SKM-1 treated with dmso at 0.1 percent for 144 hours (cell line): ENCODE results near the gene IGFL3.
"Not testable (repeated sequence)": the region's sequence is repeated elsewhere in the genome, so short reads cannot be mapped to it uniquely, and the experiment has no call there.

Experiments used
- DNase-seq: peaks from one replicate; lab custom pipeline; 2025; ENCODE audit not compliant: unreplicated experiment; lab: John Stamatoyannopoulos, UW

The IGFL3 gene

DNA sequence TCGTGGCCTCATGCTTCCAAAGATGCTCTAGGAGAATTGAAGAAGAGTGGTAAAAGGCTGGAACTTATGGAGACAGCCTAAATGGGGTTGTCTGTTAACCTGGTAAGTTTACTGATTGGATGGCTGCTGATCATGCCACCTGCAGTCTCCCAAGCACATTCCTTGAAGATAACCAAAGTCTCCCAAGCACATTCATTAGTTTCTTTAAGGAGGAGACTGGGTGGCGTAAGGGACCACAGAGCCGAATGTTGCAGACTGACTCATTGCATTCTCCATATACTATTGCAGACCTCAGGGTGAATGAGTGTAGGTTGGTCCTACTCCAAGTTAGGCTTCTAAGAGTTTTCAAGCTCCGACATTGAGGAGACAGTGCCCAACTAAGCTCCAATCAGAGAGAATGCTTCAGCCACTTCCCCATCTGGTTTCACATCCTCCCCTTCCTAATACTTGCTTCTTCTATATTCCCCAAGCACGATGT is at the start of gene IGFL3:
Gene IGFL3 (minus strand): TSS at position 51 of the 478 bp plus-strand sequence. CDS start 39 bp downstream, at position 12.
- no peak for DNase-seq

DNA sequence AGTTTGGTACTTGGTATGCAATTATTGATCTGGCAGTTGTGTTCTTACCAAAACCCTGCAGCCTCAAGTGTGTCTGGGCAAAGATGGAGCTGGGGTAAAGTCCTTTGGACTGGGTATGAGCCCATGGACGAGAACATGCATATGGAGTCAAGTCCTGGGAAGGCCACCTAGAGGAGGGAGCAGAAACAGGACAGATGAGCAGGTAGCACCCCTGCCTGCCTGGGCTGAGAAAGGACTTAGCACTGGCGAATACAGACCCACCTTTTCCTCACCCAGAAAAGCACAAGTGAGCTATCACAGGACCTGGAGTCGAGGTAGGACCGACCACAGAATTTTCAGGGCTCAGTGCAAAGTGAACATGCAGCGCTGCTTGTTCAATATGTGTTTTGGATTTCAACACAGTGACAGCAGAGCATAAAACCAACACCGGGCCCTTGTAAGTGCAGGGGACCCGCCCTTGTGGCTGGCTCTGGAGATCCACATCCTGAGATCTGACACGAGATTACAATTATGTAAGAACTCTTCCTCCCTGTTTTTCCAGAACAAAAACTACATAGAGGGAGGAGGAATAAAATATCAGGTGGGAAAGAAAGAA is 49.5 kb upstream of the IGFL3 start:
- no peak for DNase-seq

DNA sequence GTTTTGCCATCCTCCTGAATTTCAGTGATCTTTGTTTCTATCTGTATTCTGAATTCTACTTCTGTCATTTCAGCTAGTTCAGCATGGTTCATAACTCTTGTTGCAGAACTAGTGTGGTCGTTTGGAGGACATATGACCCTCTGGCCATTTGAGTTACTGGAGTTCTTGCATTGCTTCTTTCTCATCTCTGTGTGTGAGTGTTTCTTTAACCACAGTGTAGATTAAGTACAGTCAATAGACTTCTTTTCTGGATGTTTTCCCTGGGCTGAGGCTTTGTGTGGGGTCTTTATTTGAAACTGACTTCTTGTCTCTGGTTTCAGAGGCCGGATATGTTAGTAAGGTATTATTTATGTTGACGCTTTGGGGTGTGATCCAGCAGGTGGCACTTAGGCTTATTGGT is 38.2 kb upstream of the IGFL3 start:
- no peak for DNase-seq

DNA sequence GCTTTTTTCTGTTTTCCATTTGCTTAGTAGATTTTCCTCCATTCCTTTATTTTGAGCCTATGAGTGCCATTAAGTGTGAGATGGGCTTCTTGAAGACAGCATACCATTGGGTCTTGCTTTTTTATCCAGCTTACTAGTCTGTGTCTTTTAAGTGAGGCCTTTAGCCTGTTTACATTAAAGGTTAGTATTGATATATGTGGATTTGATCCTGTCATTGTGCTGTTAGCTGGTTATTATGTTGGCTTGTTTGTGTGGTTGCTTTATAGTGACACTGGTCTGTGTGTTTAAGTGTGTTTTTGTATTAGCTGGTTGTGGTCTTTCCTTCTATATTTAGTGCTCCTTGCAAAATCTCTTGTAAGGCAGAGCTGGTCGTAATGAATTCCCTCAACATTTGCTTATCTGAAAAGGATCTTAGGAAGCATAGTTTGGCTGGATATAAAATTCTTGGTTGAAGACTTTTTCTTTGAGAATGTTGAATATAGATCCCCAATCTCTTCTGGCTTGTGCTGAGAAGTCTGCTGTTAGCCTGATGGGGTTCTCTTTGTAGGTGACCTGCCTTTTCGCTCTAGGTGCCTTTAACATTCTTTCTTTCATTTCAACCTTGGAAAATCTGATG is 37.3 kb upstream of the IGFL3 start:
- DNase-seq, result not testable (repeated sequence)

DNA sequence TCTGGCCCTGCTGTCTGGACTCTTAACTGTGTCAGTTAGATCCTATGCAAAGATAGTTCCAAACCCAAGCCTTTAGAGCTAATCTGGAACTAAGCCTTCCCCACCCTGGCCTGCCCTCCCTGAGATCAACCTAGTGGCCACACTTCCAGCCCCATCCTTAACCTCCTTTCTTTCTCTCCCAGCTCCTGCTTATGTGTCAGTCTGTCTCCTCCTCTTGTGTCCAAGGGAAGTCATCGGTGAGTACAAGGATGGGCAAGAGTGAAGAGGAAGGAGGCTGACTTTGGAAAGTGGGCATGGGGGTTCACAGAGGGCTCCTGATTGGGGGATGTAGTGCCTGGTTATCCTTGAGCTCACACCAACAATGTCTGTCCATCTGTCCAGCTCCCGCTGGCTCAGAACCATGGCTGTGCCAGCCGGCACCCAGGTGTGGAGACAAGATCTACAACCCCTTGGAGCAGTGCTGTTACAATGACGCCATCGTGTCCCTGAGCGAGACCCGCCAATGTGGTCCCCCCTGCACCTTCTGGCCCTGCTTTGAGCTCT is 35.8 kb upstream of the IGFL3 start:
- no peak for DNase-seq

DNA sequence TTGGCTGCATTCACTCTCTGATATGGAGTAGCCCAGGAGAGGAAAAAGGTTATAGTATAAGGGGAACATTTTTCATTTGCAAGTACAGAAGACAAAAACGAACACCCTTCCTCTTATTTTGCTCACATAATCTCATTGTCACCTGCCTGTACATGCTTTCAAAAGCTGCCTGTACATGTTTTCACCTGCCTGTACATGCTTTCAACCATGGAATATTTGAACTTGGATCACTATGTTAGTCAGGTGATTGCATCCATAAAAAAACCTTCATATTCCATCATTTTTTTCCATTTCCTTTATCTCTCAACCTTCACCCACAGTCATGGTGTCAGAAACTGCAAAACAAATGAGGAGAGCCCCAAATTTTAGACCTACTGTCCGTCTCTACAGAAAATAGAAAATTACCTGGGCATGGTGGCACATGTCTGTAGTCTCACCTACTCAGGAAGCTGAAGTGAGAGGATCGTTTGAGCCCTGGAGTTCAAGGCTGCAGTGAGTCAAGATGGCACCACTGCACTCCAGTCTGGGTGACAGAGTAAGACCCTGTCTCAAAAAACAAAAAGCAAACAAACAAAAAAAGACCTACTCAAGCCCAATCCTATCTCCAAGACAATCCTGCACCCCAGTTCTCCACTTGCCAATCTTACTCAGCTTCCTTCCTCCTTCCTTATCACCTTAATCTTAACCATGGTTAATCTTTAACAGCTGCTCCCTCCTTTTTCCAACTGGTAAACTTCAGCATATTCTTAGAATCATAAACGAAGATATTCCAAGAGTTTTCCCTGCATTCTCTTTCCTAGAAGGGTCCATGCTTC is 35.1 kb upstream of the IGFL3 start:
- DNase-seq, result no peak

DNA sequence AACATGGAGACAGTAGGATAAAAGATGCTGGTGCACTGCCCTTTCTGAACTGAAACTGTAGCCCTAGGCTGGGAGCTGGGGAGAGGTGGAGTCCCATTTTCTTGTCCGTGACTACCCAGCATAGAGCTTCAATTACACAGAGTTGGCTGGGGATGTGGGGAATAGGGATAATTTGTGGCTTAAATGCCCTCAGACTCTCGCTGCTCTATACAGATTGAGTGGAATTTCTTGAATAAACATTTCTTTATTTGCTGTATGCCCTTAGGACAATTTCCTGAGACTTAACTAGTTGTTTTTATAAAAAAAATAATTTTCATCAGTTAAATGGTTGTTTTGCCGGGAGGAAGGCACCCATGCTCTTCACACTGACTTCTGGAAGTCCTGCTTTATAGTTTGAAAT is 30.7 kb upstream of the IGFL3 start:
- DNase-seq, result no peak

DNA sequence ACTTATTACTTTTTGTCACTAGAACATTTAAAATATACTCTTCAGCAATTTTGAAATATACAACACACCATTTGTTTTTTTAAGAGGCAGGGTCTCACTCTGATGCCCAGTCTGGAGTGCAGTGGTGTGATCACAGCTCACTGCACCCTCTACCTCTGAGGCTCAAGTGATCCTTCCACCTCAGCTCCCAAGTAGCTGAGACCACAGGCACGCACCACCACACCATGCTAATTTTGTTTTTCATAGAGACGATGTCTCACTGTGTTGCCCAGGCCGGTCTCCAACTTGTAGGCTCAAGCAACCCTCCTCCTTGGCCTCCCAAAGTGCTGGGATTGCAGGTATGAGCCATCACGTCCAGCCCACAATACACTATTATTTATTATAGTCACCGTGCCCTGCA is 26.1 kb upstream of the IGFL3 start:
- DNase-seq, result no peak

DNA sequence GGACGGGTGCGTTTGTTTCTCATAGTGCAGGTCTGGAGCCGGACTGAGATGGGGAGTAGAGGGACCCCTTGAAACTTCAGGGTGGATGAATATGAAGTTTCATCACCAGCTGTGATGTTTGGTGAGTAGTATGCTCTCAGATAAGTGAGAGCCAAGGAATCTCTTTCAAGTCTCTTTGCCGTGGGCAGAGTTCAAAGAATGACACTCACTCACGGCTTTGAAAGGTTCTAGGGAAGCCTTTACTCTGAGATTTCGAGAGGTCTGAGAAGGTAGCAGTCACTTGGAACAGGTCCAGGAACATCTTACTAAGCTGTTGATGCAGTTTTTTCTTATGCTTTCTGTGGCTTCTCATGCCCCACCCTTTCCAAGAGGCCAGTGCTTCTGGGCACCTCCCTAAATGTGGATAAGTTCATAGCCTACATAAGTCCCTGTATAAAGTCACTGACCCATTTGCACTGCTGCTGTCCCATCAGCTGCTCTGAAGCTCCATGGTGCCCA is 23.4 kb upstream of the IGFL3 start, which contains the start of gene IGFL2:
Gene IGFL2 (plus strand): TSS at position 448 of the 498 bp plus-strand sequence. CDS start 41 bp downstream, at position 489.
- DNase-seq, result no peak

DNA sequence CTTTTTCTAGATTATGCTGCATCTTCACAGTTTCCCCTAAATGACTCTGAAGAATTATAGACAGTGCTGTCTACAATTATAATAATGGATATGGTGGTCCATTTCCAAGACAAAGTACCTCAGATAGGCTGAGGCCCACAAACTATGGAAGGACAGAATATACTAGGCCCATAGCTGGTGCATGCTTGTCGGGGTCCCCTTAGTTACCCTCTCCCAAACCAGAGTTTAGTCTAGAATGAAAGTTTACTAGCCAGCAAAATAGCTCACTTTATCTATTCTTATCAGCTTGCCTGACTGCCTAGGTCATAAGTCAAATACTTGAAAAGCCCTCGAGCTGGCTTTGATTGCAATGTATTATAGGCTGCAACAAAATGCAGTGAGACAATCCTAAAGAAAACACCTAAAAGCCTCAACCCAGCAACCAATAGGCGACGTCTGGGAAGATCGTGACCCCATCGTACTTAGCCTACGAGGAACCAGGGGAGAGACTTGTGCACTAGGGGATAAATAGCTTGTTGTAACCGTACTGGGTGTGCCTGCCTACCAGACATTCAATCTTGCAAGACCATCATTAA is 22.8 kb upstream of the IGFL3 start:
- DNase-seq, result no peak

DNA sequence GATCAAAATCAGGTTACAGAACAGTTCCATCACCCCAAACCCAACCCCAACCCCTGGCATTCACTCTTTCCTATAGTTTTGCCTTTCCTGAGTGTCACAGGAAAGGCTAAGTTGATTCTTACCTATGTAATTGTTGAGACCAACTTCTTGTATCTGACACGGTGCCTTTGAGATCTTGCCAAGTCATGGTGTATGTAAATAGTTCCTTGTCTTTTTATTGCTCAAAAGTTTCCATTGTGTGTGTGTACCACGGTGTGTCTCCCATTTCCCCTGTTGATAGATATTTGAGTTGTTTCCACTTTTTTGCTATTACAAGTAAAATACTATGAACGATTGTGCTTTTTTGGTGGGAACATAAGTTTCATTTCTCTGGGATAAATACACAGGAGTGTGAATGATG is 20.3 kb upstream of the IGFL3 start:
- DNase-seq, result no peak

DNA sequence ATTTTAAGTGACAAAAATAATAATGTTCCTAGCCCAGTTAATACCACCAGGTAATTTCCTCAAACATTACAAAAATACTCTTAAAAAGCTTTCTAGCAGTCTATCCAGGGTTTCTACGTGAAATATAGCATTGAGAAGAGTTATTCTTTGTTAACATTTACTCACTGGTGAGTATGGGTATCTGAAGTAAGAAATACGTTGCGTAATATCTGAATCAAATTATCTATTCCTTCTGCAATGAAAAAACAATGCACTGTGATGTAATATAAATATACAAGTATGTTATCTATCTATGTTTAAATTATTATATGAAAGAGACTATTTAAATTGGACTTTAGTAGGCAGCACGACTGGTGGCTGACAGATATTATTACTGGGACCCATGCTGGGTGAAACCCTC is 17.8 kb upstream of the IGFL3 start:
- DNase-seq, result no peak

DNA sequence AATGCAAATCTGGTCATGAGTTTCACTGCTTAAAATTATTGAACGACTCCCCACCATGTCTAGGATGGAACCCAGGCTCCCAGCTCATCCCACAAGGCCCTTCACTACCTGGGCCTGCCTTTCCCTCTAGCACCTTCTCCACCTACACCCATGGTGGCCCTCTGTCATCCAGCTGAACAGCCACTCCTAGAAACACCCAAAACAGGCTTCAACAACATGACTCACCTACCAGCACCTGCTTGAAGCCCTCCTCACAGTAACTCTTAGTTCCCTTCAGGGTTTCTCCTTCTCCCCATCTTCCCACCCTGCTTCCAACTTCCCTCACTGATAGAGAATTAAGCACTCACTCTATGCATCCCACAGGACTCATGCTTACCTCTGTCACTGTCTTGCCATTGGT is 16.9 kb upstream of the IGFL3 start:
- DNase-seq, result no peak

DNA sequence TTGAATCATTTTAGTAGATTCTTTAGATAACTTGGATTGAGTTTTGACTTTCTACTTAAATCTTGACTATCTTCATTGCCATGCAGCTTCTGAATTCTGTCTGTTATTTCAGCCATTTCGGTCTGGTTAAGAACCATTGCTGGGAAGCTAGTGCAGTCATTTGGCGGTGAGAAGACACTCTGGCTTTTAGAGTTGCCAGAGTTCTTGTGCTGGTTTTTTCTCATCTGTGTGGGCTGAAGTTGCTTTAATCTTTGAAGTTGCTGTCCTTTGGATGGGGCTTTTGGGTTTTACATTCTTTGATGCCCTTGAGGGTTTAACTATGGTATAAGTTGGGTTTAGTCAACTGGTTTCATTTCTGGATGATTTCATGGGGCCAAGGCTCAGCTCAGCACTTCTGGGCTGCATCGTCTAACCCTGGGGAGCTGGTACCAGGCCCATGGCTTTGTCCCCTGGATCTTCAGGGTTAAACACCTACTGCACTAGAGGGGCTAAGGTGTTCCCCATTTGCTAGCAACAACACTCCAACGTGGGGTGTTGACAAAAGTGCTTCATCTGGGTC is 13.5 kb upstream of the IGFL3 start:
- DNase-seq, result no peak

DNA sequence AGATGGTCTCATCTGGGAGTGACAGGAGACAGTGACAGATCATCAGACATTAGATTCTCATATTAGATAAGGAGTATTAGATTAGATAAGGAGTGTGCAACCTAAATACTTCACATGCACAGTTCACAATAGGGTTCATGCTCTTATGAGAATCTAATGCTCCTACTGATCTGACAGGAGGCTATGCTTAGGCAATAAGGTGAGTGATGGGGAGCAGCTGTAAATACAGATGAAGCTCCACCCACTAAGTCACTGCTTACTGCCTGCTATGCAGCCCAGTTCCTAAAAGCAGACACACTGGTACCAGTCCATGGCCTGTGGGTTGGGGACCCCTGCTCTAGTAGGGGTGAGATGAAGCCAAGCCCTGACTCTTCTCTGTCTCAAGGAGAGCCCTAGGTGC is 10.0 kb upstream of the IGFL3 start:
- no peak for DNase-seq

DNA sequence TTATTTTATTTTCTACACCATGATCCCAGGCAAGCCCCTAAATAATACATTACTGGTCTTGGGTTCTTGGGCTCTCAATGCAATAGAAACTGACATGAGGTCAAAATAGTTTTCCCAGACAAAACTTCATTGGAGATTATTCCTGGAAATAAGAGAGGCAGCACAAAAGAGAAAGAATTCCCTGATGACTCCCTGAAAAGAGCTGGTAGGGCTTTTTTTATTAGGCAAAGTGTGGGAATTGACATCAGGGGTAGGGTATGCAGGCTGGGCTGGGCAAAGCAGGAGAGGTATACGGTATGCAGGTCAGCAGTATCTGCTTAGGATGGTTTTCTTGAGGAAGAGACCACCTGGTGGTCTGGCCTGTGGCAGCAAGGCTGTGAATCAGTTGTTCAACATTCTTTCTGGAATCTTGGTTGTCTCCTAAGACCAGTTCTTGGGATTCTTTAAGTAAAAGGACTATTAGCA is 9.3 kb upstream of the IGFL3 start:
- no peak for DNase-seq

DNA sequence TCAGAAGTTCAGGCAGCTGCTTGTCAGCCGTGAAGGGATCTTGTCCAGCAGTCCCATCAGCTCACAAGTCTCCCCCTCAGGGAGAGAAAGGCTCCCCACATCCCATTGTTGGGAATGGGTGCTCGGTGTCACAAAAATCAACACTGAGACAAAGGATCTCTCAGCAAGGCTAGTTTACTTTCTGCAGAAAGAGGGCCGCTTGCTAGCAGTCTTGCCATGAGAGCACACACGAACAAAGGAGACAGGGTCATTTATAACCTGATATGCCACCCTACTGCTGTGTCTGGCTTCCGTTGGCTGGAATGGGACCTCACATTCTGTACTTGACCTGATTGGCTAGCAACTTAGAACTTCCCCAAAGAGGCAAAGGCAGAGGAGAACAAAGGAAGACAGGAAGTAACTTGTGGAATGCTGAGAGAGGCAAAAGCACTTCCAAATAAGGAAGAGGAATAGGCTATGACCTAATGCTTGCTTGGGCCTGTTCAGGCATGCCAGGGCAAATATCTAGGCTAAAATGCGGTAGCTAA is 8.7 kb upstream of the IGFL3 start:
- no peak for DNase-seq

DNA sequence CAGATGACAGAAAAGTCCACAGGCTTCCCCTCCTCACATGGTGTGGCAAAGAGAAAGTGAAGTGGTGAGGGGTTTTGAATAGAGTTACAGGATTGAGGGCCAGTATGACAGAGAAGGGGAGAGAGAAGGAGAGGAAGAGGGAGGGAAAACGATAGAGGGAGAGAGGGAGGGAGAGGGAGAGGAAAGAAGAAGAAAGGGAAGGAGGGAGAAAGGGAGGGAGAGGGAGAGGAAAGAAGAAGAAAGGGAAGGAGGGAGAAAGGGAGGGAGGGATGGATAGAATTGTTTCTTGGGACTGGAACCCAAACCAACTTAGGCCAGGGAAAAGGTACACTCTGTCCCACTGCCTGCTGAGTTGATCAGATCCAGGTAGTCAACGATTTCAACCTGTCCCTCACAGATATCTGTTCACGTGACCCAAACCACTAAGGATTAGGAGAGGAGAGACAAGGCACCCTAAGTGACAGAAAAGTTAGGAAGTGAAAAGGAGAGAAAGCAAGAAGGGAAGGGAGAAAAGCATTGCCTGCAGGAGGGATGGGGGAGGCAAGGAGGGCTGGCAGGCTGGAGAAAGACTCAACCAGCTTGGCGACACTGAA is 8.1 kb upstream of the IGFL3 start:
- no peak for DNase-seq

DNA sequence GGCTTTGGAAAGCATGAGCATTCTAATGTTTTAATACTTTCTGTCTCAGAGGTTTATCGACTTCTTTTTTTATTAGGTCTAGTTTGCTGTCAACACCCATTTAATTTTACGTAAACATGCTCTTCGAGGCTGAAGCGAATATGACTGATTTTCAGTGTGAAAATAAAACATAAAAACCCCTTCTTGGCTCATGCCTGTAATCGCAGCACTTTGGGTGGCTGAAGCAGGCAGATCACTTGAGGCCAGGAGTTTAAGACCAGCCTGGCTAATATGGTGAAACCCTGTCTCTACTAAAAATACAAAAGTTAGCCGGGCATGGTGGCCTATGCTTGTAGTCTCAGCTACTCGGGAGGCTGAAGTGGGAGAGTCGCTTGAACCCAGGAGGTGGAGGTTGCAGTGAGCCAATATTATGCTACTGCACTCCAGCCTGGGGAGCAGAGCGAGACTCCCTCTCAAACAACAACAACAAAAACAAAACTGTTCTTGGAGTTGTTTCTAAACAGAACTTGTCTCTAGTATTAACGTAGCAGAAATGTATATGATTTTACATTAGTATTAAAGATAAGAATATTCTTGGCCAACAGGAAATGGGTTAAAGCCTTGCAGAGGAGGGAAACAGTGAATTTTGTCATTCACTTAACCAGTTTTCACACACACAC is 7.1 kb upstream of the IGFL3 start:
- DNase-seq, result no peak
